Right ventricle myocardium inferior (tissue), 1 donor: ENCODE measurements around the gene TLR10. TPM values are rescaled to one million over a fixed set of nuclear protein-coding genes. Genes with fewer than 3 reads are reported as not detected.

Experiments used
- ATAC-seq: fragments of 200-7000 bp; cut with Tn5 transposase; one replicate; pipeline ENCODE4 v1.9.1; 2020; ENCODE audit warnings: mild to moderate bottlenecking, moderate library complexity
- DNase-seq: peaks from one replicate; pipeline ENCODE4 v3.0.0; 2021; ENCODE audit errors: missing footprints
- intact Hi-C: fragments of 100-400 bp; cut with DNase I; formaldehyde crosslinking; loops from one replicate; pipeline ENCODE4 v1.11.0; 2022
- total RNA-seq: library from RNA; stranded (reverse); fragmentation: NEBNext Ultra II Directional; extraction: Animal tissue kit (Norgen Biotek cat#: 25700); gene quantifications from one replicate; pipeline ENCODE4 v1.2.1, GENCODE V29; 2021
- donor health status: DM: no; HTN: yes; CAD: no; lungs with severe emphysema.

The TLR10 gene
- total RNA-seq, 1 donor from 2014 or later: not detected

DNA sequence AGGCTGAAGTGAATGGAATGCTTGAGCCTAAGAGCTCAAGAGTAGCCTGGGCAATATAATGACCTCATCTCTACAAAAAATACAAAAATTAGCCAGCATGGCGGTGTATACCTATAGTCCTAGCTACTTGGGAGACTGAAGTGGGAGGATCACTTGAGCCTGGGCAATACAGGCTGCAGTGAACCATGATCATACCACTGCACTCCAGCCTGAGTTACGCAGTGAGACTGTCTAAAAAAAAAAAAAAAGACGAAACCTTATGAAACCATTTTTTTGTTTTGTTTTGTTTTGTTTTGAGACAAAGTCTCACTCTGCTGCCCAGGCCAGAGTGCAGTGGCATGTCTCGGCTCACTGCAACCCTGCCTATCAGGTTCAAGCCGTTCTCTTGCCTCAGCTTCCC lies 36.9 kb downstream of the TLR10 start:
- ATAC-seq: no peak
- intact Hi-C loops: no loop called here
- DNase-seq: no peak

DNA sequence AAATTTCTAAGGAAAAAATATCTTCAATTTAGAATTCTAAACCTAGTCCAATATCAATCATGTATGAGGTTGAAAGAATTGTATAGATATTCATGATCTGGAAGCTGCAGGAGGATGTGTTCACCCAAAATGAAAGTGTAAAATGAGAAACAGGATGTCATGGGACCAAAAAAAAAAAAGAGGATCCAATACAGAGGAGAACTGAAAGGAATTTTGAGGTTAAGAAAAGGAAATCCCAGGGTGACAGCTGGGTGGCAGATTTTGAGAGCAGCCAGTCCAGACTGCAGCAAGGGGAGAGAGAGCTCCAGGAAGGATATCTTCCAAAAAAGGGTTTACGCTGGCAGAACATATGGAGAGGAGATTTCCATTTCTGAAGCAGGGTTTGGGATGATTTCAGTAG lies 38.9 kb downstream of the TLR10 start:
- intact Hi-C loops: no loop called here
- DNase-seq (no peak), ATAC-seq (peak; percentile 31)

DNA sequence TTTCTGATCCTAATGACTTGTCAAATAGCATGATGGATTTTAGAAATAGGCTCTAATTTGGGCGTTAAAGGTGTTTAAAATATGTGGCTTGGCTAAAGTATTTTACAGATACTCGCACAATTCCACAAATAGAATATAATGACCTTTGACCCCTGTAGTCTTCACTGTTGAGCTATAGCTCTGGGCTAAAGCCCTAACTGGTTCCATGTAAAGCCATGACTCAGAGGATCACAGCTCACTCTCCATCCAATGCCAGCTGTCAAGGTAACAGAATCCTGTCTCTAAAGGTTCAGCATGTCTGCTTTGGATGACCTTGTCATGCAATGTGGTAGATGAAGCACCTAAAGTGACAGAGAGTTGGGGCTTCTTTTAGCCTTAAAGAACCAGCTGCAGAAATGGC lies 42.5 kb downstream of the TLR10 start:
- intact Hi-C loops: no loop called here
- ATAC-seq (no peak), DNase-seq (no peak)

DNA sequence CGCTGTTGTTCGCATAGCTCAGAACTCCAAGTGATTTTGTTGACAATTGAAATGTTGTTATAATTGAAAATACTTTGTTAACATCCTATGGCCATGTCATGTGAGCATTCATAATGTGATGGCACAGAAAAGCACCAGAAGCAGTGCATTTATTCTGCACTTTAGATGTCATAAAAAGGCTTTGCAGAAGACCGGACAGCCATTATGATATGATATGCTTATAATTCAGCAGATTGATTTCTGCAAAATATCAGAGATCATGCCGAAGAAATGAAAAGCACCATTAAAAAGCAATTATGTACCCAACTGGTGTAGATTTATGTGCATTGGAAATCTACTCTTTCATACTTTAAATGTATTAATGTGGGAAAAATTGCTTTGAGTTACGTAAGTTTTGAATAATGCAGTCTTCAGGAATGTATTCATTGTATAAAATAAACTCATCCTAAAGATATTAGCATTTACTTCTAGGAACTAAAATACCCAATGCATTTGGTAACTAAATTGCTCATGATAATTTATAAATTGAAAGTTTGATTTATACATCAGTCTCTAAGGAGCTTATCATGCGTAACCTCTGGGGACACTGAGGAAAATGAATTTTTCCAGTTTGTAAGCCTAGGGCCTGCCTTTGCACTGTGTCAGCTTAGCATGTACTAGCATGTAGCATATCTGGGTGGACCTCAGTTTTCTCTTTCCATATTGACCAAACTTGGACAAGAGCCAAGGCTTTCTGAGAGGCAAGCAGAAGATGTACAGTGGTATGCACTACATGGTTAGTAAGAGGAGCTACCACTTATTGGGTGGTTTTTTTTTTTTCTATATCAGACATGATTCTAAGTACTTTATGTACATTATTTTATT lies 43.6 kb downstream of the TLR10 start:
- DNase-seq: no peak
- ATAC-seq: no peak
- intact Hi-C loops: loop anchor here (10.0 kb wide), 1 partner anchor 424 kb away; no protein-coding TSS in a partner anchor

DNA sequence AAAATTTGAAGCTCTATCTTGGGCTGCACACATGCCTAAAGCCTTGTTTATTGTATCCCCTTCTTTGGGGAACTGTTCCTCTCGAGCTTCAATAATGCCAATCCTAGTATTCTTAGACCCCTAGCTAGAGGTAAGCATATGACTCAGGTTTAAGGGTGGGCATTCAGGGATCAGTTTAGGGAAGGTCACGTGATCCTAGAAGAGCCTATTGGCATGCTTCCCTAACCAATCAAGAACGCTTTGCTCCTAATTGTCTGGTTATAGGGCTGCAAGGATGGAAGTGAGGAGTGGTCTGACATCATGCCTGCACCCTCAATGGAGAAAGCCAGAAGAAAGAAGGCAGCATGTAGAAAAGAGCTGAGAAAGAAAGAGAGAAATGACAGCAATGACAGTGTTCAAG lies 46.9 kb downstream of the TLR10 start:
- DNase-seq: no peak
- intact Hi-C loops: loop anchor here (10.0 kb wide), 1 partner anchor 421 kb away; no protein-coding TSS in a partner anchor

DNA sequence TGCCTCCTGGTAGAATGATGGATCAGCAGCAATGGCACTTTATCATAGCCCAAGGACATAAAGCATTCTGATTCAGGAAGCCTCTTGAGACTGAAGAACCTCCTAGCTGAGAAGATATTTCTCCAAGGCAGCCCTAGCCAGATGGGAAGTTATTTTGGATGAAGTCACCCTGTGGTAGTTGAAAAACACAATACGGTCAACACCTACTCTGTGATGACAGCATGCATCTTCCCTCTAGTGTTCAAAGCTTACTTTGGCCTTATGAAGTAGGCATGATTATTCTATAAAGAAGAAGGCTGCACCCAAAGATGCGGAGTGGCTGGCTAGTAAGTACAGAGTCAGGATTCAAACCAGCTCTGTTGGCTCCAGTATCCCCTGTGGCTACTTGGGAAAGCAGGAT lies 47.9 kb downstream of the TLR10 start:
- intact Hi-C loops: loop anchor here (5.0 to 10.0 kb wide), 2 partner anchors 58 to 420 kb away; no protein-coding TSS in a partner anchor
- DNase-seq (no peak), ATAC-seq (no peak)

More for the DNA sequence above, 46.9 kb downstream of the TLR10 start:
- ATAC-seq: no peak

DNA sequence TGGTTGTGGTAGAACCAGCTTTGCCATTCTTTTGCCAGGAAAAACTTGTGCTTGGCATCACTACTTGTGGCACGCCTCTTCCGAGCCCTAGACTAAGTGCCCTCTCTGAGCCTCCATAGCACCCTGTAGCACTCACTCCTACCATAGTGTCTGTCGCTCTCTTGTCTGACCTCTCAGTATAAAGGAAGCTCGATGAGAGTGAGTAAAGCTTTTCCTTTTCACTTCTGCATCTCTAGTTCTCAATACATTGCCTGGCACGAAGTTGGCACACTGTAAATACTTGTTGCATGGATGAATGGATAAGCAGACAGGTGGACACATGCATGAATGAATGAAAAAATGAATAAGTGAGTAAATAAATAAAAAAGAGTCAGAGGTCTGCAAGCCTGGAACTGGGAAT lies 48.3 kb downstream of the TLR10 start:
- intact Hi-C loops: loop anchor here (5.0 to 10.0 kb wide), 2 partner anchors 57 to 420 kb away; no protein-coding TSS in a partner anchor
- DNase-seq (no peak), ATAC-seq (no peak)

DNA sequence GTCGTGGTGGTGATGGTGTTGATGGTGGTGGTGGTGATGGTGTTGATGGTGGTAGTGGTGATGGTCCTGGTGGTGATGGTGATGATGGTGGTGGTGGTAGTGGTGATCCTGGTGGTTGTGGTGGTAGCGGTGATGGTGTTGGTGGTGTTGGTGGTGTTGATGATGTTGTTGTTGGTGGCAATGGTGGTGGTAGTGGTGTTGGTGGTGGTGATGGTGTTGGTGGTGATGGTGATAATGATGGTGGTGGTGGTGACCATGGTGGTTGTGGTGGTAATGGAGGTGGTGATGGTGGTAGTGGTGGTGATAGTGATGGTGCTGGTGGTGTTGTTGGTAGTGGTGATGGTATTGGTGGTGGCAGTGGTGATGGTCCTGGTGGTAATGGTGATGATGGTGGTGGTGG lies 49.1 kb downstream of the TLR10 start:
- intact Hi-C loops: loop anchor here (5.0 to 10.0 kb wide), 2 partner anchors 56 to 419 kb away; no protein-coding TSS in a partner anchor
- DNase-seq (no peak), ATAC-seq (no peak)

DNA sequence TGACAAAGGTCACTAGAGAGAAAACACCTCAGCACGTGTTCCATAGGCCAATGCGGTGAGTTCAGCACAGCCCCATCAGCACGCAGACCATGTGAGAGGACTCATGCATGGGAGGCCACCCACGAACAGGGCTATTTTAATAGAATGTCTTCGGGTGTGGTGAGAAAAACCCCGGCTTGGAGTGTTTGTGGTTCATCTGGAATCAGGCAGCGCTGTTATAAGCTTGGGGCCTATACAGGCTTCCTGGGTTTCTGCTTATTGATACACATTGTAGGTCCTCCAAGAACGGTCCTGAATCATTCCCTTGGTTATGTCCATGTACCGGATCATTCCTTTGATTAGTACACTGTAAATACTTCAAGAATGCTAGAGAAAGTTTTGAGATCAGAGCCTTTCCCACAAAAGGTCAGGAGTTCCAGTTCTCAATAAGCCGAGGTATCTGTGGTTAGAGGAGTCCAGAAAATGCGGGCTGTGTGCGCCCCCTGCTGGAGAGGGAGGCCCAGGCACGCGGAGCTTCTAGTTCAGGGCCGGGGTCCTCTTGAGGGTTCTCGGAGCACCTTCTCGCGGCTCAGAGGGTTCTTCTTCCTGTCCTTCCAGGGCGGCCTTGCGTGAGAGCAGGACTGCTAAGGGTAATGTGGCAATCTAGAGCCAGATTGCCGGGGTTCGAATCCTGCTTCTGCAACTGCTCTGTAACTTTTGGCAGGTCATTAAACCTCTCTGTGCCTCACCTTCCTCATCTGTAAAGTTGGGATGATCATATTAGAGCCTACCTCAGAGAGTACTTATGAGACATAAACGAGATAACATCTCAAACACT lies 51.8 kb downstream of the TLR10 start:
- intact Hi-C loops: loop anchor here (1.0 to 10.0 kb wide), 4 partner anchors 54 to 669 kb away; no protein-coding TSS in a partner anchor
- peak; percentile 92 for DNase-seq
- peak; percentile 85 for ATAC-seq

DNA sequence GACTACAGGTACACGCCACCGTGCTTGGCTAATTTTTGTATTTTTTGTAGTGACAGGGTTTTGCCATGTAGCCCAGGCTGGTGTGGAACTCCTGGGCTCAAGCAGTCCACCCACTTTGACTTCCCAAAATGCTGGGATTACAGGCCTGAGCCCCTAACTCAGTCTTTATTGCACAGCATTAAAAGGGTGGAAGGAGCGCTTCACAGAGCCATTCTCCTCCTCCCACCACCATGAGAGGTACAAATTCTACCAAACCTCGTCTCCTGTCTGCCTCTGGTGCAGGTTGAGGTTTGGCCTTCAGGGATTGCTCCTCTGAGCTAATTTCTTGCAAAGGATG lies 52.3 kb downstream of the TLR10 start:
- intact Hi-C loops: loop anchor here (5.0 to 10.0 kb wide), 2 partner anchors 53 to 416 kb away; no protein-coding TSS in a partner anchor
- ATAC-seq: no peak
- DNase-seq: no peak

DNA sequence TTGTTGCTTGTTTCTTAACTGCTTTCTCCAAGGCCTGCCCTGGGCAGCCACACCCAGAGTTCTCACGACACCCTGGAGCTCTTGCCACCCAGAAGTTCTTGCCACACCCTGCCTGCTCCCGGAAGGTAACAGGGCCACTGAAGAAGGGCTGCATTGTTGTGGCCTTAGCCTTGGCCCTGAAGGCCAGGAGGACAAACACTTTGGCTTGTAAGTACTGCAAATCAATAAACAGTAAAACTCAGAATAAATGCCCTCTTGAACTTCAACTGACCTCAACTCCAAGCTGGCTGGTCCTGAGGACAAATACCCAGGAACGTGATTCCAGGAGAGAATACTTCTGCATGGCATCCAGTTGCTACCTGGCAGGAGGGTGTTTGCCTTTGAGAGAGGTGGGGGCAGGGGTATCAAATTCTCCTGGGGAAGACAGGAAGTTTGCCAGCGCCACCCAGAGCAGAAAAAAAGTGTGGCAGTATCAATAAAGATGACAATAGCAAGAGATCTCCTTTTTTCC lies 54.1 kb downstream of the TLR10 start:
- intact Hi-C loops: no loop called here
- no peak for DNase-seq
- ATAC-seq: no peak

DNA sequence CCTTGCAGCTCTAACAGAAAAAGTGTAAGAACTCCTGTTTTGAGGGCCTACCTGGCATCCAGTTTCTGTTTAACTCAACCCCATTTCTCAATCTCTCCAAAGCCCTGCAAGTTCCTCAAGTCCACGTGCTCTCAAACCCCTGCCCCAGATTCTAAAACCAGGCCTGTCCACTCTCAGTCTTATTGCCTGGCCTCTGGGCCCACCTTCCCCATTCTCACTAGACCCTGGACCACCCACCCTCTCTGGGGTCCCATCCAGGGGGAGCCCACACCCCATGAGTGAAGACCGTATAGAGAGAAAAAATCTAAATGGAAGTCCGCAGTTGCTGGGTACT lies 58.3 kb downstream of the TLR10 start:
- ATAC-seq: no peak
- no peak for DNase-seq
- intact Hi-C loops: no loop called here

DNA sequence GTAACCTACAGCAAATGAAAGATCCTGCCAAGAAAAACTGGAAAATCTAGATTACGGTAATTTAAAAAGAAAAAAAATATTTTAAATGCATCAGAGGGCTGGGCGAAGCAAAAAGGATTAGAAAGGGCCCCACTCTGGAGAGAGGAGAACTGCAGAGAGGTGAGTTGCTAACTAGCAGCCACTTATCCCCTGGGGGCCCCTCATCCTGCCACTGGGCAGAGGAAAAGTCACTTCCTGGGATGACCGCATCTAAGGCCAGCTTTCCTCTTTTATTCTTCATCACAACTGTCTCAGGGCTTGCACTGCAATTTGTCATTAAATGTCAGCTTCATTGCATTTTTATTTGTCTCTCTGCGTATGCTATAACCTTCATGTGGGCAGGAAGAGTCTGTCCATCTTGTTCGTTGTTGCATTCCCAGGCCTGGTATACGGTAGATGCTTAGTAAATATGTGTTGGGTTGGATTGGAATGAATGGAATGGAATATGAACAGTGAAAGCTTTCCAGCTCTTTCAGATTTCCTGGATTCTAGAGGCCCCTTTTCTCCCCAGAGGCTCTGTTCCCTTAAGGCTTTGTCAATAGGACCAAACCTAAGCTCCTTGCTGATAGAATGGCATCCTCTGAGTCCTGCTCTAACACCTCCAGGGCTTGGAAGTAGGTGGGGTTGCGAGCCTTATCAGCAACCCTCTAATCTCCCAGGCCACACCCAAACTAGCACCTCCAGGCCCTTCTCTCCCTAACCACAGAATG lies 58.9 kb downstream of the TLR10 start:
- intact Hi-C loops: no loop called here
- no peak for ATAC-seq

DNA sequence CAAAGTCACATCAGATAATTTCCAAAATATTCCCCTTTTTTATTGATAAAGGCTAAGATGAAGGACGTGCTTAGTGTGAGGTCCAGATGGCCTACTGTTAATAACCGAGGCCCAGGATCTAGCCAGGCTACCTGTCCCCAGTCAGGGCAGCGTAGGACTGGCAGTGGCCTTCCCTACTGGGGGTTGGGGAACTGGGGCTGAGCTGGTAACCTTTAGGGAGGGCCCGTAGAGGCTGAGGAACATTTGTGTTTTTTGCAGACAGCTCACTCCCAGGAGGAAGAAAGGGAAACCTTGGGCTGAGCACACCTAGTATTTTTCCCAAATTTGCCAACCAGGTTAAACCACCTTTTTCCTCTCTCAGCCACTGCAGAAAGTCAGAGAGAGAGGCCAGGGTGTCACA lies 59.7 kb downstream of the TLR10 start:
- no peak for ATAC-seq

More for the DNA sequence above, 58.9 kb downstream of the TLR10 start:
- no peak for DNase-seq

More for the DNA sequence above, 59.7 kb downstream of the TLR10 start:
- intact Hi-C loops: no loop called here
- DNase-seq: no peak

Other genes with a start within 250 kb of the TLR10 start
- gene KLF3, start 118.8 kb downstream of the TLR10 start, total RNA-seq: 18.9 TPM
- gene TLR1, start 21.8 kb upstream of the TLR10 start, total RNA-seq: 4.3 TPM
- gene TLR6, start 73.8 kb upstream of the TLR10 start, total RNA-seq: 1.5 TPM
- 25.3 TPM for gene FAM114A1, start 84.8 kb upstream of the TLR10 start, total RNA-seq
- gene TMEM156, start 249.4 kb upstream of the TLR10 start, total RNA-seq: not detected